Prostate gland (tissue), 2 donors: ENCODE data around the gene RAPGEF2. TPM values are rescaled to one million over a fixed set of nuclear protein-coding genes. Genes with fewer than 3 reads are reported as not detected.

Experiments
- DNase-seq: peaks from one replicate; pipeline ENCODE4 v3.0.0-alpha.2; 2019; ENCODE audit warnings: low spot score
- H3K27ac ChIP-seq, 2 donors: fragments of 200-600 bp; sonication (generic); 2 replicates each; pipeline ENCODE4 v1.5.1; 2017 to 2019
- H3K27me3 ChIP-seq: fragments of 200-600 bp; sonication (generic); replicated peaks from 2 replicates; pipeline ENCODE4 v1.5.1; 2019; ENCODE audit not compliant: insufficient read depth
- H3K36me3 ChIP-seq, 2 donors: fragments of 200-600 bp; sonication (generic); 1 replicate in 1 of 2; 2 replicates in 1 of 2; pipeline versions ENCODE4 v1.5.1 to v1.8.1; 2017 to 2019
- H3K4me1 ChIP-seq: fragments of 200-600 bp; sonication (generic); replicated peaks from 2 replicates; pipeline ENCODE4 v1.5.1; 2019
- H3K4me3 ChIP-seq, 2 donors: fragments of 200-600 bp; sonication (generic); 2 replicates each; pipeline ENCODE4 v1.5.1; 2017 to 2019
- H3K9me3 ChIP-seq: fragments of 200-600 bp; sonication (generic); 2 replicates; pipeline ENCODE4 v1.5.1; 2017
- POLR2A ChIP-seq: fragments of 450-650 bp; IDR thresholded peaks from one replicate; pipeline ENCODE4 v1.6.1; 2016; ENCODE audit warnings: antibody characterized with exemption, mild to moderate bottlenecking
- POLR2AphosphoS5 ChIP-seq: sonication (generic); formaldehyde crosslinking; IDR thresholded peaks from one replicate; pipeline ENCODE4 v1.6.1; 2017; ENCODE audit warnings: antibody characterized with exemption
- WGBS: methylation state at CpG from one replicate; pipeline ENCODE4 v1.1.5; 2018; 5-methylcytosine and 5-hydroxymethylcytosine counted together
- intact Hi-C: fragments of 100-400 bp; cut with DNase I; formaldehyde crosslinking; loops from one replicate; pipeline ENCODE4 v1.14.2; 2022
- total RNA-seq, 2 donors: library from RNA; depleted of rRNA; stranded (reverse); fragments of >200 nt; gene quantifications; one replicate each; pipeline ENCODE4 v1.1.0, GENCODE V29; 2016
- TF ChIP-seq, protein P1 (sequence below), 4 experiments: fragments of 200-600 bp in 2 of 4; fragments of 450-650 bp in 2 of 4; sonication (generic) in 2 of 4; IDR thresholded peaks; 1 replicate in 3 of 4; 2 replicates in 1 of 4; pipeline ENCODE4 v1.5.1; 2016 to 2019; ENCODE audit warnings: antibody characterized with exemption in 4 of 4, mild to moderate bottlenecking in 2 of 4, moderate library complexity in 2 of 4

The RAPGEF2 gene
- total RNA-seq, 2 donors from 2014 or later = 29.2 to 29.5 TPM

GRCh38 chr4:159271856-159272255 lies 169.0 kb downstream of the RAPGEF2 start:
- no peak overlapping the region for H3K27ac ChIP-seq
- no peak for DNase-seq
- intact Hi-C loops = no loop called here
- H3K9me3 ChIP-seq = no peaks in the 10 kb centered on the region
- WGBS = 87% methylated on average over 4 of the region's 4 CpGs
- no peaks in the 10 kb centered on the region for H3K4me1 ChIP-seq
- H3K4me3 ChIP-seq = no peak overlapping the region
- H3K27me3 ChIP-seq = no peaks in the 10 kb centered on the region
- TF ChIP-seq POLR2AphosphoS5 (no peak), POLR2A (no peak)
- TF ChIP-seq, protein P1, sequence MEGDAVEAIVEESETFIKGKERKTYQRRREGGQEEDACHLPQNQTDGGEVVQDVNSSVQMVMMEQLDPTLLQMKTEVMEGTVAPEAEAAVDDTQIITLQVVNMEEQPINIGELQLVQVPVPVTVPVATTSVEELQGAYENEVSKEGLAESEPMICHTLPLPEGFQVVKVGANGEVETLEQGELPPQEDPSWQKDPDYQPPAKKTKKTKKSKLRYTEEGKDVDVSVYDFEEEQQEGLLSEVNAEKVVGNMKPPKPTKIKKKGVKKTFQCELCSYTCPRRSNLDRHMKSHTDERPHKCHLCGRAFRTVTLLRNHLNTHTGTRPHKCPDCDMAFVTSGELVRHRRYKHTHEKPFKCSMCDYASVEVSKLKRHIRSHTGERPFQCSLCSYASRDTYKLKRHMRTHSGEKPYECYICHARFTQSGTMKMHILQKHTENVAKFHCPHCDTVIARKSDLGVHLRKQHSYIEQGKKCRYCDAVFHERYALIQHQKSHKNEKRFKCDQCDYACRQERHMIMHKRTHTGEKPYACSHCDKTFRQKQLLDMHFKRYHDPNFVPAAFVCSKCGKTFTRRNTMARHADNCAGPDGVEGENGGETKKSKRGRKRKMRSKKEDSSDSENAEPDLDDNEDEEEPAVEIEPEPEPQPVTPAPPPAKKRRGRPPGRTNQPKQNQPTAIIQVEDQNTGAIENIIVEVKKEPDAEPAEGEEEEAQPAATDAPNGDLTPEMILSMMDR (IDR thresholded peaks at IDR 0.05) = no peak
- H3K36me3 ChIP-seq = no peaks in the 10 kb centered on the region

DNA sequence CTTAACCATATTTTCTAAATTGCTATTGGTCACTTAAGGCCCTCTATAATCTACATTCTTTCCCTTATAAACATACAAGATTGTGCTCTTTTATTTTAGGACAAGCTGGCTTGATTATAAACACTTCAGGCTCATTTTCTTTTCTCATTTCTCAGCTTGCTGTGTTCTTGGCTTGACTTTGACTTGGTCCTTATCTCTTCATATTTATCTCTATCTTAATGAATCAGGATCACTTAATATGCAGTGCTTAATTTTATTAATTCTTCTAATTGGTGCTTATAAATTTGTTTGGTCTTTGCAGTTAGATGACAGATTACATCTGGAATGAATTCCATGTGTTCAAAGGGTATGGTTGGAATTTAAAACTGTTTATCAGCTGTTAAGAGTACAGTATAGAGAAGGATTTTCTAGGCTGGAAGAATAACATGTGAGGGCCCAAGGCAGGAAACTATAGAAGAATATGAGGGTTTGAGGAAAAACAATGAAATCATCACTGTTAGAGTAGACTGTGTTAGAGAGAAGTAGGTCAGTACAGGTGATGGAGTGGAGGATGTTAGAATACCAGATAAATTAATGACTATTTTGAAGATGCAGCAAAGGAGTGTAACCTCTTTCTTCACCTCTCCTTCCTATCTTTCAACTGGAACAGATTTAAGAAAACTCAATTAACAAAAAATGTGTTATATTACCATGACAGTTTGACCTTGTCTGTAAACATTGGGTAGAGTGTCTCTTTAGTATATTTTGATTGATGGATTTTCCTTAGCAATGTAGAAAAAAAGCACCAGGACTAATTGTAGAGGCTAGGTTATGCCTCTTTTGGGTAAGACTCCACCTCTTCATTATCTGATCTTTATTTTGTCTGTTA lies 169.6 kb downstream of the RAPGEF2 start:
- Histone ChIP-seq H3K27ac (no peak overlapping the region), H3K4me3 (no peak overlapping the region), H3K4me1 (no peaks in the 10 kb centered on the region), H3K36me3 (no peaks in the 10 kb centered on the region), H3K27me3 (no peaks in the 10 kb centered on the region), H3K9me3 (no peaks in the 10 kb centered on the region)
- intact Hi-C loops = no loop called here
- DNase-seq = no peak
- TF ChIP-seq POLR2A = no peak
- TF ChIP-seq, protein P1 (IDR thresholded peaks at IDR 0.05) = no peak

- H3K4me3 ChIP-seq = no peak overlapping the region
- H3K4me1 ChIP-seq = no peaks in the 10 kb centered on the region
- no peaks in the 10 kb centered on the region for H3K36me3 ChIP-seq
- no peak for DNase-seq
- TF ChIP-seq, protein P1 (IDR thresholded peaks at IDR 0.05) = no peak
- TF ChIP-seq POLR2A = no peak
- TF ChIP-seq POLR2AphosphoS5 = no peak
- intact Hi-C loops = no loop called here
- H3K27ac ChIP-seq = no peak overlapping the region
- H3K27me3 ChIP-seq = no peaks in the 10 kb centered on the region
- H3K9me3 ChIP-seq = no peaks in the 10 kb centered on the region
Measured at GRCh38 chr4:159273141-159273438, 170.2 kb downstream of the RAPGEF2 start.

- Histone ChIP-seq H3K27ac (no peak overlapping the region), H3K9me3 (no peaks in the 10 kb centered on the region), H3K4me1 (no peaks in the 10 kb centered on the region), H3K27me3 (no peaks in the 10 kb centered on the region), H3K36me3 (no peaks in the 10 kb centered on the region), H3K4me3 (no peak overlapping the region)
- intact Hi-C loops = no loop called here
- 94% methylated on average over 9 of the region's 9 CpGs for WGBS
- TF ChIP-seq, protein P1 (IDR thresholded peaks at IDR 0.05) = no peak
- TF ChIP-seq POLR2A = no peak
- no peak for TF ChIP-seq POLR2AphosphoS5
- no peak for DNase-seq
Measured at GRCh38 chr4:159273841-159274240, 171.0 kb downstream of the RAPGEF2 start.

DNA sequence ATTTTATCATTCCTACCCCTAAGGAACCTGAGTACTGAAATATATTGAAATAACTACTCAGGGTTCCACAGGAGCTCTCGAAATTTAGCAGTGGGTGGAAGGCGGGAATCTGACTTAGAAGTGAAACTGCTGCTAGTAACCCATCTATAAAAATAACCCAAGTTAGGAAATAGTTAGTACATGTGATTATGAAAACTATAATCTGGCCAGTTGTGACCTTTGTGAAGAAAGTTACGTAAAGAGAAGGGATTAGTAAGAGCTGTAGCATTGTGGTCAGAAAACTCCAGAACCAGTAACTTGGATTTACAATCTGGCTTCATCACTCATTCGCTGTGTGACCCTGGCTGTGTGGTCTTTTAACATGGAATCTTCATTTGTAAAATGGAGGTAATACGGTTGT lies 175.5 kb downstream of the RAPGEF2 start:
- Histone ChIP-seq H3K4me3 (no peak overlapping the region), H3K4me1 (no peaks in the 10 kb centered on the region), H3K27me3 (no peaks in the 10 kb centered on the region), H3K27ac (no peak overlapping the region), H3K9me3 (no peaks in the 10 kb centered on the region), H3K36me3 (no peaks in the 10 kb centered on the region)
- DNase-seq = no peak
- WGBS = 90% methylated on average over 5 of the region's 5 CpGs
- TF ChIP-seq POLR2A = no peak
- TF ChIP-seq, protein P1 (IDR thresholded peaks at IDR 0.05) = no peak
- no peak for TF ChIP-seq POLR2AphosphoS5
- intact Hi-C loops = no loop called here
